MM.1S (cell line): ENCODE data around the gene RGS6.

Experiments used
- EZH2phosphoT487 ChIP-seq: fragments of 300-600 bp; sonication (generic); IDR thresholded peaks from 2 replicates; pipeline ENCODE4 v1.6.1; 2018; ENCODE audit warnings: antibody characterized with exemption, low read length
- TF ChIP-seq, protein P1 (sequence below): fragments of 300-600 bp; sonication (generic); IDR thresholded peaks from 2 replicates; pipeline ENCODE4 v1.5.1; 2016; ENCODE audit warnings: antibody characterized with exemption, low read length, mixed read lengths

DNA sequence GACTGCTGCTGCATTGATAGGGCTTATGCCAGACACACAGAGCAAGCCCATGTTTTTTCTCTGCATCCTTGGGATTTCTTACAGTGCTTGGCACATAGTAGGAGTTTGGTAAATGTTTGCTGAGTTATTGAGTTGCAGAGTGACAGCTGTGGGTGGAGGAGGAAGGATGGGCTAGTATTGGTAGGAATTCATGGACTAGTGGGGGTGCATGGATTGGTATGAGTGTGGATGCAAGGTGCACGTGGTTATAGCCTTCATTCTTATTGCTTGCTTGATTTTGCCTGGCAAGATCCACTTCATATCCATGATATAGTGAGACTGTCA is 11.4 kb downstream of the RGS6 start:
- TF ChIP-seq, protein P1, sequence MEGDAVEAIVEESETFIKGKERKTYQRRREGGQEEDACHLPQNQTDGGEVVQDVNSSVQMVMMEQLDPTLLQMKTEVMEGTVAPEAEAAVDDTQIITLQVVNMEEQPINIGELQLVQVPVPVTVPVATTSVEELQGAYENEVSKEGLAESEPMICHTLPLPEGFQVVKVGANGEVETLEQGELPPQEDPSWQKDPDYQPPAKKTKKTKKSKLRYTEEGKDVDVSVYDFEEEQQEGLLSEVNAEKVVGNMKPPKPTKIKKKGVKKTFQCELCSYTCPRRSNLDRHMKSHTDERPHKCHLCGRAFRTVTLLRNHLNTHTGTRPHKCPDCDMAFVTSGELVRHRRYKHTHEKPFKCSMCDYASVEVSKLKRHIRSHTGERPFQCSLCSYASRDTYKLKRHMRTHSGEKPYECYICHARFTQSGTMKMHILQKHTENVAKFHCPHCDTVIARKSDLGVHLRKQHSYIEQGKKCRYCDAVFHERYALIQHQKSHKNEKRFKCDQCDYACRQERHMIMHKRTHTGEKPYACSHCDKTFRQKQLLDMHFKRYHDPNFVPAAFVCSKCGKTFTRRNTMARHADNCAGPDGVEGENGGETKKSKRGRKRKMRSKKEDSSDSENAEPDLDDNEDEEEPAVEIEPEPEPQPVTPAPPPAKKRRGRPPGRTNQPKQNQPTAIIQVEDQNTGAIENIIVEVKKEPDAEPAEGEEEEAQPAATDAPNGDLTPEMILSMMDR, result no peak
- no peak for TF ChIP-seq EZH2phosphoT487
